ENCODE results near the gene ARL6IP4.

- TF ChIP-seq CTCF (IDR thresholded peaks at IDR 0.05; ENCODE audit: low read length) (no peak), EZH2 (optimal IDR thresholded peaks at IDR 0.05; ENCODE audit: low read depth, low read length) (no peak)
These were observed 14.4 kb upstream of the ARL6IP4 start, which contains the start of gene ABCB9 for GRCh38 chr12:122965851-122966742.

All from MM.1S (cell line).